Neural cell (in vitro differentiated cells): ENCODE results near the gene TMEM30A.

Source experiments
- CTCF ChIP-seq: fragments of 450-650 bp; IDR thresholded peaks from 2 replicates; pipeline ENCODE4 v1.5.1; 2014; ENCODE audit warnings: antibody characterized with exemption, mild to moderate bottlenecking, moderate library complexity; ENCODE audit not compliant: poor library complexity, severe bottlenecking
- EP300 ChIP-seq: fragments of 450-650 bp; conservative IDR thresholded peaks from 2 replicates; pipeline ENCODE4 v1.6.1; 2014; ENCODE audit warnings: antibody characterized with exemption, mild to moderate bottlenecking, moderate library complexity; ENCODE audit not compliant: poor library complexity, severe bottlenecking
- EZH2 ChIP-seq: fragments of 200-600, 300-800 bp; shearing (Covaris generic), sonication (generic); IDR thresholded peaks from 2 replicates; pipeline ENCODE4 v1.6.1; 2014; ENCODE audit warnings: antibody characterized with exemption, low read length, borderline replicate concordance, mild to moderate bottlenecking; ENCODE audit not compliant: insufficient read depth, poor library complexity, severe bottlenecking
- MXI1 ChIP-seq: fragments of 450-650 bp; conservative IDR thresholded peaks from 2 replicates; pipeline ENCODE4 v1.6.1; 2014; ENCODE audit warnings: antibody characterized with exemption, mild to moderate bottlenecking; ENCODE audit not compliant: poor library complexity, severe bottlenecking
- POLR2AphosphoS5 ChIP-seq: IDR thresholded peaks from 2 replicates; pipeline ENCODE4 v1.6.1; 2012

DNA sequence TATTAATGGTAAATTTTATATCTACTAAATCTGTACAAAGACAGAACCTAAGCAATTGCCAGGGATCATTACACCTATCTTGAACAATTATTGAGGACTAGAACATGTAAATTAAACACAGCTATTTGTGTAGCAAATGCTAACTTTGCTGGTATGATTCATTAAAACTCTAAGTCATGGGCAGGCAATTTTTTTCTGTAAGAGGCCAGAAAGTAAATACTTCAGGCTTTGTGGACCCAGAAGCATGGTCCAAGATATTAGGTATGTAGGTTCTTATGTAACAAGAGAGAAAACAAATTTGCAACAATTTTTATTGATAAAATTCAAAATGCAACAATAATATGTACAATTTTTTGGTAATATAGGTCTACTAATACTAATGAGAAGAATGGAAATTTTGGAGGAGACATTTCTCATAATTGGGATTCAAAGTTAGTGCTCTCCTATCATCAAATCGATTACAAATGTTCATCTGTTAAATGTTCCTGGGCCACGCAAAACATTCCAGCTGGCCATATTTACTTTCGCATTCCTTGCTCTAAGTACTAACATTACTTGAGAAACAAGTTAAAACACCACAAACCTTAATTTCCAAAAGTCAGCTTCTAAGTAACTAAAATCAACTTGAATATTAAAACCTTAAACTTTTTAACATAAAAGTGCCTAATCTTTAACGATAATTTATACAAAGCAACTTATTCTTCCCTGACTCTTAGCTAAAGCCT is 4.3 kb downstream of the TMEM30A start:
- TF ChIP-seq CTCF = no peak
- no peak for TF ChIP-seq MXI1
- no peak for TF ChIP-seq EP300
- TF ChIP-seq POLR2AphosphoS5 = no peak
- TF ChIP-seq EZH2 = no peak
